Stimulated activated CD8-positive, alpha-beta memory T cell treated with anti-CD3 and anti-CD28 coated beads, Interleukin-15, amount 100 ng/mL, for 48 hours (primary cell): ENCODE results near the gene FAM53B.
A peak's percentile ranks its signal among the peaks of the same experiment; 100 is the strongest.

ENCODE experiments used
- DNase-seq, 2 donors: peaks; one replicate each; pipeline ENCODE4 v3.0.0-alpha.2; 2020; ENCODE audit warnings: low read depth in 2 of 2

The FAM53B gene

GRCh38 chr10:124696446-124697392 lies 47.5 kb downstream of the FAM53B start:
- no peak for DNase-seq

GRCh38 chr10:124695259-124695658 lies 48.9 kb downstream of the FAM53B start:
- DNase-seq: no peak

- no peak for DNase-seq
Observed at GRCh38 chr10:124694481-124695220, 49.5 kb downstream of the FAM53B start.

GRCh38 chr10:124693801-124694416 lies 50.3 kb downstream of the FAM53B start:
- DNase-seq: no peak

- DNase-seq: no peak
Observed at GRCh38 chr10:124693396-124693795, 50.8 kb downstream of the FAM53B start.

GRCh38 chr10:124692100-124692446 lies 52.1 kb downstream of the FAM53B start:
- no peak for DNase-seq

GRCh38 chr10:124691421-124692099 lies 52.6 kb downstream of the FAM53B start:
- DNase-seq: no peak

- no peak for DNase-seq
Observed at GRCh38 chr10:124691002-124691401, 53.2 kb downstream of the FAM53B start.

- peak in 1 of 2 donors; percentile 46 for DNase-seq
Observed at GRCh38 chr10:124689911-124690498, 54.2 kb downstream of the FAM53B start.

- peak; percentile 67 to 70 for DNase-seq
Observed at GRCh38 chr10:124688889-124689670, 55.1 kb downstream of the FAM53B start.

GRCh38 chr10:124688386-124688785 lies 55.8 kb downstream of the FAM53B start:
- DNase-seq: no peak

- DNase-seq: no peak
Observed at GRCh38 chr10:124686707-124687376, 57.3 kb downstream of the FAM53B start.

GRCh38 chr10:124685261-124685660 lies 58.9 kb downstream of the FAM53B start:
- no peak for DNase-seq

GRCh38 chr10:124683814-124684213 lies 60.4 kb downstream of the FAM53B start:
- no peak for DNase-seq

GRCh38 chr10:124681626-124682552 lies 62.3 kb downstream of the FAM53B start:
- no peak for DNase-seq

- DNase-seq: no peak
Observed at GRCh38 chr10:124681091-124681490, 63.1 kb downstream of the FAM53B start.

GRCh38 chr10:124680675-124681074 lies 63.5 kb downstream of the FAM53B start:
- DNase-seq: no peak

GRCh38 chr10:124679401-124679800 lies 64.8 kb downstream of the FAM53B start:
- DNase-seq: no peak
